ENCODE measurements around the gene CHRDL1.
"Not testable (repeated sequence)": the region's sequence is repeated elsewhere in the genome, so short reads cannot be mapped to it uniquely, and the experiment has no call there.

CHRDL1 gene

GRCh38 chrX:110654280-110654679 is 141.3 kb downstream of the CHRDL1 start:
- not testable (repeated sequence) for DNase-seq

- DNase-seq, result no peak
Measured at GRCh38 chrX:110646386-110646785, 149.2 kb downstream of the CHRDL1 start.
